Bronchial epithelial cell (primary cell): ENCODE data around the gene GNAI1. TPM values are rescaled to one million over a fixed set of nuclear protein-coding genes. Genes with fewer than 3 reads are reported as not detected.

Source experiments
- DNase-seq: peaks from one replicate; pipeline ENCODE4 v3.0.0-alpha.2; 2010; ENCODE audit warnings: low read depth
- FAIRE-seq: peaks from 2 replicates; lab custom pipeline; 2011; peaks lifted over from hg19 to GRCh38; lab: Jason Lieb, UNC
- H3K27me3 ChIP-seq: 2 replicates; pipeline ENCODE4 v1.5.1; 2011; ENCODE audit warnings: low read length; ENCODE audit not compliant: control insufficient read depth, insufficient read depth
- H3K36me3 ChIP-seq: 2 replicates; pipeline ENCODE4 v1.5.1; 2011; ENCODE audit warnings: low read length; ENCODE audit not compliant: control insufficient read depth, insufficient read depth
- H3K4me3 ChIP-seq: 2 replicates; pipeline ENCODE4 v1.5.1; 2011; ENCODE audit warnings: mild to moderate bottlenecking, low read depth, low read length, control low read depth
- CTCF ChIP-seq: IDR thresholded peaks from 2 replicates; pipeline ENCODE4 v1.5.1; 2011; ENCODE audit warnings: mild to moderate bottlenecking, moderate library complexity, low read length, control low read depth, inconsistent platforms; ENCODE audit not compliant: insufficient read depth, severe bottlenecking
- total RNA-seq: library from RNA; depleted of rRNA; stranded (reverse); fragments of >200 nt; gene quantifications from 2 replicates; pipeline ENCODE4 v1.2.1, GENCODE V29; 2014

The GNAI1 gene
- total RNA-seq = 56.1 and 89.5 TPM in 2 replicates

GRCh38 chr7:80134536-80135308 lies at the start of gene GNAI1:
TSS of gene GNAI1 (plus strand) at chr7:80134831. CDS start at chr7:80135161, 330 bp downstream.
- FAIRE-seq (no peak), DNase-seq (peak; percentile 28)
- TF ChIP-seq CTCF = peak; percentile 52
- Histone ChIP-seq H3K36me3 (no peaks in the 10 kb centered on the region), H3K4me3 (peak within 1 kb of the TSS; percentile 94), H3K27me3 (no peaks in the 10 kb centered on the region)

- Histone ChIP-seq H3K36me3 (no peaks in the 10 kb centered on the region), H3K4me3 (no peak overlapping the region), H3K27me3 (no peaks in the 10 kb centered on the region)
- FAIRE-seq (no peak), DNase-seq (no peak)
- TF ChIP-seq CTCF = no peak
Observed at GRCh38 chr7:80087051-80087770, 47.4 kb upstream of the GNAI1 start.

GRCh38 chr7:80087771-80088170 lies 46.9 kb upstream of the GNAI1 start:
- no peak for FAIRE-seq

GRCh38 chr7:80088705-80089104 lies 45.9 kb upstream of the GNAI1 start:
- Histone ChIP-seq H3K27me3 (no peaks in the 10 kb centered on the region), H3K36me3 (no peaks in the 10 kb centered on the region), H3K4me3 (no peak overlapping the region)
- peak; percentile 78 for DNase-seq
- TF ChIP-seq CTCF = no peak
- FAIRE-seq = no peak

More at GRCh38 chr7:80087771-80088170, 46.9 kb upstream of the GNAI1 start:
- no peaks in the 10 kb centered on the region for H3K27me3 ChIP-seq
- DNase-seq = peak; percentile 56
- H3K4me3 ChIP-seq = no peak overlapping the region
- no peak for TF ChIP-seq CTCF
- no peaks in the 10 kb centered on the region for H3K36me3 ChIP-seq

GRCh38 chr7:80089366-80089765 lies 45.3 kb upstream of the GNAI1 start:
- DNase-seq (peak; percentile 54), FAIRE-seq (no peak)
- Histone ChIP-seq H3K4me3 (no peak overlapping the region), H3K36me3 (no peaks in the 10 kb centered on the region), H3K27me3 (no peaks in the 10 kb centered on the region)
- TF ChIP-seq CTCF = no peak
